MM.1S (cell line): Measurements from ENCODE around the gene HCAR1.

ENCODE experiments used
- CTCF ChIP-seq: fragments of 300-600 bp; sonication (generic); IDR thresholded peaks from 2 replicates; pipeline ENCODE4 v1.5.1; 2016; ENCODE audit warnings: antibody characterized with exemption, low read length, mixed read lengths
- EZH2 ChIP-seq: fragments of 300-600 bp; sonication (generic); optimal IDR thresholded peaks from 2 replicates; pipeline ENCODE3; 2017; ENCODE audit warnings: low read depth, mild to moderate bottlenecking, antibody characterized with exemption, low read length, mixed read lengths
- EZH2phosphoT487 ChIP-seq: fragments of 300-600 bp; sonication (generic); IDR thresholded peaks from 2 replicates; pipeline ENCODE4 v1.6.1; 2018; ENCODE audit warnings: antibody characterized with exemption, low read length

DNA sequence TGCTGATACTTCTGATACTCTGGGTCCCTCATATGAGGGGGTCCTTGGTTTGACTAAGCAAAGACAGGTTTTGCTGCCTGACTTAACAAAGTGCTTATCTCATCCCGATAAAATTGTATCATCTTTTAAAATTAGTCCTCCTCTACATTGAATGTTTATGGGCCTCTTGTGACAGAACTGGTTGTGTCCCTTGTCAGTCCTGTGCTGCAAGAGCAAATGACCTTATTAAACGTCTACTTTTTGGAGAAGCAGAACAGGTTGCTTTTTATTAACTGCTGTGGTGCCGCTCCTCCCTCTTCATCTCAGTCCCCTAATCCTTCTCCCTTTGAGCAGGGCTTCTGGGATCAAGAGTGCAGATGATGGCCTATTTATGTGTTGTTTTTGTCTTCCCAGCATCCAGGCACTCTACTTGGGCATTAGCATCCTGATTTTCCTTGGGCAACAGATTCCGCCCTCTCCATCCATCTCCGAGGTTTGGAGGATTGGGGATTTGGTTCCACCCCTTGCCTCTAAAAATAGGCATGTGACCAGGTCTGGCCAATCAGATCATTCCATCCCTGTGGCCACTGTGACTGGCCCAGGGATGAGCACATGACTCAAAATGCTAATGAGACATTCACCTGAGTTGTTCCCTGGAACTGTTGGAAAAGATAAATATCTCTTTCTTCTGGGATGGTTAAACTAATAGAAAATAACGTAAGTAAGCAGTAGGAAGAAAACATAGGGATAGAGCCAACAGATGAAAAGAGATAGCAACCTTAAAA is 19.1 kb upstream of the HCAR1 start:
- TF ChIP-seq CTCF (no peak), EZH2phosphoT487 (no peak), EZH2 (no peak)
